Amniotic stem cell (primary cell): ENCODE data around the gene AGBL4.

Experiments
- DNase-seq: peaks from one replicate; lab custom pipeline; 2025; lab: John Stamatoyannopoulos, UW

Gene AGBL4

GRCh38 chr1:48823168-48823567, 1200.6 kb downstream of the AGBL4 start:
- DNase-seq: no peak

GRCh38 chr1:48820491-48820890, 1203.3 kb downstream of the AGBL4 start:
- DNase-seq: no peak

- peak; percentile 35 for DNase-seq
Observed at GRCh38 chr1:48817505-48818114, 1206.1 kb downstream of the AGBL4 start.

GRCh38 chr1:48810740-48811139, 1213.0 kb downstream of the AGBL4 start:
- no peak for DNase-seq

GRCh38 chr1:48808496-48808895, 1215.3 kb downstream of the AGBL4 start:
- no peak for DNase-seq

GRCh38 chr1:48807554-48808260, 1216.0 kb downstream of the AGBL4 start:
- DNase-seq: no peak

GRCh38 chr1:48803474-48803873, 1220.3 kb downstream of the AGBL4 start:
- DNase-seq: no peak

GRCh38 chr1:48794816-48795215, 1228.9 kb downstream of the AGBL4 start:
- no peak for DNase-seq

- DNase-seq: no peak
Observed at GRCh38 chr1:48793863-48794262, 1229.9 kb downstream of the AGBL4 start.

- DNase-seq: no peak
Observed at GRCh38 chr1:48792961-48793360, 1230.8 kb downstream of the AGBL4 start.

- no peak for DNase-seq
Observed at GRCh38 chr1:48790397-48790796, 1233.4 kb downstream of the AGBL4 start.

- DNase-seq: no peak
Observed at GRCh38 chr1:48789903-48790302, 1233.9 kb downstream of the AGBL4 start.

- no peak for DNase-seq
Observed at GRCh38 chr1:48785869-48786268, 1237.9 kb downstream of the AGBL4 start.

- no peak for DNase-seq
Observed at GRCh38 chr1:48784301-48784700, 1239.5 kb downstream of the AGBL4 start.

- DNase-seq: no peak
Observed at GRCh38 chr1:48777219-48777895, 1246.4 kb downstream of the AGBL4 start.

GRCh38 chr1:48776393-48777218, 1247.1 kb downstream of the AGBL4 start, which contains the start of gene BEND5:
Gene BEND5 (minus strand): TSS chr1:48776891. CDS start chr1:48776831, 60 bp downstream.
- DNase-seq: no peak

GRCh38 chr1:48775831-48776392, 1247.8 kb downstream of the AGBL4 start:
- no peak for DNase-seq

GRCh38 chr1:48773133-48773532, 1250.6 kb downstream of the AGBL4 start:
- no peak for DNase-seq

GRCh38 chr1:48772211-48772610, 1251.5 kb downstream of the AGBL4 start:
- DNase-seq: no peak

- no peak for DNase-seq
Observed at GRCh38 chr1:48771561-48771960, 1252.2 kb downstream of the AGBL4 start.

- no peak for DNase-seq
Observed at GRCh38 chr1:48767975-48768510, 1255.7 kb downstream of the AGBL4 start.

- no peak for DNase-seq
Observed at GRCh38 chr1:48765335-48765734, 1258.4 kb downstream of the AGBL4 start.
